Measurements from ENCODE around the gene TMCO4.
"Not testable (repeated sequence)": the region's sequence is repeated elsewhere in the genome, so short reads cannot be mapped to it uniquely, and the experiment has no call there.

The TMCO4 gene

GRCh38 chr1:19812875-19813642 lies 13.3 kb upstream of the TMCO4 start:
- no peak for DNase-seq

GRCh38 chr1:19811206-19811851 lies 11.6 kb upstream of the TMCO4 start:
- no peak for DNase-seq

GRCh38 chr1:19809044-19809750 lies 9.5 kb upstream of the TMCO4 start:
- no peak for DNase-seq

- DNase-seq: no peak
Measured at GRCh38 chr1:19808351-19808750, 8.6 kb upstream of the TMCO4 start.

- DNase-seq: no peak
Measured at GRCh38 chr1:19804831-19805251, 5.1 kb upstream of the TMCO4 start.

GRCh38 chr1:19802269-19802668 lies 2.6 kb upstream of the TMCO4 start:
- no peak for DNase-seq

GRCh38 chr1:19800076-19800804 lies 524 bp upstream of the TMCO4 start:
- peak; percentile 66 for DNase-seq

GRCh38 chr1:19798486-19799229 lies 1.1 kb downstream of the TMCO4 start:
- no peak for DNase-seq

- no peak for DNase-seq
Measured at GRCh38 chr1:19797827-19798226, 1.9 kb downstream of the TMCO4 start.

GRCh38 chr1:19794583-19794982 lies 5.1 kb downstream of the TMCO4 start:
- no peak for DNase-seq

GRCh38 chr1:19793360-19794046 lies 6.2 kb downstream of the TMCO4 start:
- DNase-seq: no peak

- no peak for DNase-seq
Measured at GRCh38 chr1:19792237-19793002, 7.3 kb downstream of the TMCO4 start.

- DNase-seq: not testable (repeated sequence)
Measured at GRCh38 chr1:19790061-19790975, 9.4 kb downstream of the TMCO4 start.

- DNase-seq: no peak
Measured at GRCh38 chr1:19786988-19787423, 12.7 kb downstream of the TMCO4 start.

GRCh38 chr1:19785660-19786059 lies 14.1 kb downstream of the TMCO4 start:
- no peak for DNase-seq

- DNase-seq: no peak
Measured at GRCh38 chr1:19780267-19780877, 19.3 kb downstream of the TMCO4 start.

- DNase-seq: no peak
Measured at GRCh38 chr1:19776933-19777332, 22.8 kb downstream of the TMCO4 start.

- DNase-seq: no peak
Measured at GRCh38 chr1:19776287-19776686, 23.4 kb downstream of the TMCO4 start.

GRCh38 chr1:19775831-19776230 lies 23.9 kb downstream of the TMCO4 start:
- no peak for DNase-seq
